Measurements from ENCODE around the gene NABP1. TPM values are rescaled to one million over a fixed set of nuclear protein-coding genes. Genes with fewer than 3 reads are reported as not detected.
"Not testable (repeated sequence)": the region's sequence is repeated elsewhere in the genome, so short reads cannot be mapped to it uniquely, and the experiment has no call there.

The NABP1 gene
- total RNA-seq, 6 experiments from 2014 or later = 5.2 to 28.2 (median 20.7) TPM

DNA sequence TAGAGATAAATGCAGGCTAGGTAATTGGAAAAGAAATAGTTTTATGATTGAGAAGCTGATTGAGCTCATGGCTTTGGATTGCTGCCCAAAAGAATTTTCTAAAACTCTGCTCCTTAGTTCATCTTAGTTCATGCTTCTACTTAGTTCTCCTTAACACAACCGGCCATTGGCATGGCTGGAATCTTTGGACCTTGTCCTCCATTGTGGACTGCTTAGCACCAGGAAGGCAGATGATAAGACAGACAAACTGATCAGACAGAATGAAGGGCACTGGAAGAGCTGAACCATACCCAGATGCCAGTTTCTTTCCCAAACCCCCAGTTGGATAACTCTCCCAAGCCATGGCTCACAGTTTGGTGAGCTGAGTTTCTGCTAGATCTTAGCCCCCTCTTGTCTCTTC, 36.3 kb upstream of the NABP1 start:
- H3K4me3 ChIP-seq = no peak overlapping the region
- ATAC-seq (no peak), DNase-seq (no peak)
- peaks cover 0 to 41% (median 0%) of the 10 kb centered on the region in 4 donors for H3K4me1 ChIP-seq
- no peaks in the 10 kb centered on the region for H3K27me3 ChIP-seq
- TF ChIP-seq, protein P1, sequence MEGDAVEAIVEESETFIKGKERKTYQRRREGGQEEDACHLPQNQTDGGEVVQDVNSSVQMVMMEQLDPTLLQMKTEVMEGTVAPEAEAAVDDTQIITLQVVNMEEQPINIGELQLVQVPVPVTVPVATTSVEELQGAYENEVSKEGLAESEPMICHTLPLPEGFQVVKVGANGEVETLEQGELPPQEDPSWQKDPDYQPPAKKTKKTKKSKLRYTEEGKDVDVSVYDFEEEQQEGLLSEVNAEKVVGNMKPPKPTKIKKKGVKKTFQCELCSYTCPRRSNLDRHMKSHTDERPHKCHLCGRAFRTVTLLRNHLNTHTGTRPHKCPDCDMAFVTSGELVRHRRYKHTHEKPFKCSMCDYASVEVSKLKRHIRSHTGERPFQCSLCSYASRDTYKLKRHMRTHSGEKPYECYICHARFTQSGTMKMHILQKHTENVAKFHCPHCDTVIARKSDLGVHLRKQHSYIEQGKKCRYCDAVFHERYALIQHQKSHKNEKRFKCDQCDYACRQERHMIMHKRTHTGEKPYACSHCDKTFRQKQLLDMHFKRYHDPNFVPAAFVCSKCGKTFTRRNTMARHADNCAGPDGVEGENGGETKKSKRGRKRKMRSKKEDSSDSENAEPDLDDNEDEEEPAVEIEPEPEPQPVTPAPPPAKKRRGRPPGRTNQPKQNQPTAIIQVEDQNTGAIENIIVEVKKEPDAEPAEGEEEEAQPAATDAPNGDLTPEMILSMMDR (IDR thresholded peaks at IDR 0.05) = no peak
- no peak for TF ChIP-seq POLR2A (IDR thresholded peaks at IDR 0.05)
- H3K27ac ChIP-seq = no peak overlapping the region
- 50% methylated on average over 1 of the region's 1 CpG for WGBS (ENCODE audit: insufficient coverage, low coverage, low lambda C conversion rate, missing lambda C conversion rate)
- no peaks in the 10 kb centered on the region for H3K9me3 ChIP-seq
- H3K36me3 ChIP-seq = no peaks in the 10 kb centered on the region
- intact Hi-C loops (cut with DNase I) = no loop called here

DNA sequence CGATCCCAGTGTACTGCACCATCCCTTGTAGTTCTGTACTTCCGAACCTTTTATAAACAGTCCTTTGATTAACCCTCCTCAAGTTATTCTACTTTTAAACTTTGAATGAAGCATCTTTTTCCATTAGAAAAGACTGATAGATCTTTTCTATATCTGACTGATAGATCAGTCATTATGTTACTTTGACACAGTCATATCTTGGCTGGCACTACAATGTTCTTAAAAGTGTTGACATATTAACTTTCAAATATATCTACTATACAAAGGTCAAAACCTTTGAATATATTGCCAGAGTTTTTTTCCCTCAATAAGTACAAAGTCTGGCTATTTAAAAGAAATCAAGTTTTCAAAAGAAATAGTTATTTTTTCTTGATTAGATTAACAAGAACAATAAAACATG, 35.4 kb upstream of the NABP1 start:
- H3K36me3 ChIP-seq = no peaks in the 10 kb centered on the region
- H3K4me1 ChIP-seq = peaks cover 0 to 35% (median 0%) of the 10 kb centered on the region in 4 donors
- no peak overlapping the region for H3K4me3 ChIP-seq
- DNase-seq (no peak), ATAC-seq (peak; percentile 16 to 63 (median 26))
- no peaks in the 10 kb centered on the region for H3K27me3 ChIP-seq
- H3K27ac ChIP-seq = no peak overlapping the region
- no peak for TF ChIP-seq POLR2A (IDR thresholded peaks at IDR 0.05)
- TF ChIP-seq, protein P1 (IDR thresholded peaks at IDR 0.05) = no peak
- intact Hi-C loops (cut with DNase I) = no loop called here
- no peaks in the 10 kb centered on the region for H3K9me3 ChIP-seq
- 58% methylated on average over 2 of the region's 2 CpGs for WGBS (ENCODE audit: insufficient coverage, low coverage, low lambda C conversion rate, missing lambda C conversion rate)

DNA sequence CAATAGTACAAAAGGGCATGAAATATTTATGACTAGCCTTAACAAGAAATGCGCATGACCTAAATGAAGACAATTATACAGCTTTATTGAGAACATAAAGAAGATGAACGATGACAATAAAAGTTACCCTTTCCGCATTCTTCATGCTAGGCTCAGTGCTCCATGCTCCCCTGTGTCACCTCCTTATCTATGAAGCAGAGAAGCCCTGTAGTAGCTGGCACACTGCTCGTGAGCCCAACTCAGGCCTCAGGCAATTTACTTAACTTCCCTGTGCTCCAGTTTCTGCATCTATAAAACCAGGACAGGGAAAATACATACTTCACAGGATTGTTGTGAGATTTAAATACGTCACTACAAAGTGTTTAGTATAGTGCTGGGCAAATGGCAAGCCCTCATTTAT, 34.5 kb upstream of the NABP1 start:
- H3K4me3 ChIP-seq = no peak overlapping the region
- H3K36me3 ChIP-seq = no peaks in the 10 kb centered on the region
- no peaks in the 10 kb centered on the region for H3K9me3 ChIP-seq
- peaks cover 0 to 26% (median 0%) of the 10 kb centered on the region in 4 donors for H3K4me1 ChIP-seq
- no peak for TF ChIP-seq POLR2A (IDR thresholded peaks at IDR 0.05)
- TF ChIP-seq, protein P1 (IDR thresholded peaks at IDR 0.05) = no peak
- H3K27me3 ChIP-seq = no peaks in the 10 kb centered on the region
- intact Hi-C loops (cut with DNase I) = no loop called here
- WGBS (ENCODE audit: insufficient coverage, low coverage, low lambda C conversion rate, missing lambda C conversion rate) = 88% methylated on average over 4 of the region's 5 CpGs
- DNase-seq (no peak), ATAC-seq (no peak)
- H3K27ac ChIP-seq = no peak overlapping the region

DNA sequence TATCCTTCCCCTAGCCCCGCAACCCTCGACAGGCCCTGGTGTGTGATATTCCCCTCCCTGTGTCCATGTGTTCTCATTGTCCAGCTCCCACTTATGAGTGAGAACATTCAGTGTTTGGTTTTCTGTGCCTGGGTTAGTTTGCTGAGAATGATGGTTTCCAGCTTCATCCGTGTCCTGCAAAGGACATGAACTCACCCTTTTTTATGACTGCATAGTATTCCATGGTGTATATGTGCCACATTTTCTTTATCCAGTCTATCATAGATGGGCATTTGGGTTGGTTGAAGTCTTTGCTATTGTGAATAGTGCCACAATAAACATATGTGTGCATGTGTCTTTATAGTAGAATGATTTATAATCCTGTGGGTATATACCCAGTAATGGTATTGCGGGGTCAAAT, 33.3 kb upstream of the NABP1 start:
- H3K27ac ChIP-seq; DNase-seq; H3K9me3 ChIP-seq; H3K27me3 ChIP-seq; H3K36me3 ChIP-seq; intact Hi-C loops (cut with DNase I); H3K4me3 ChIP-seq; ATAC-seq: not testable (repeated sequence)
- 83% methylated on average over 4 of the region's 4 CpGs for WGBS (ENCODE audit: insufficient coverage, low coverage, low lambda C conversion rate, missing lambda C conversion rate)
- H3K4me1 ChIP-seq = peaks cover 0 to 23% (median 0%) of the 10 kb centered on the region in 4 donors

DNA sequence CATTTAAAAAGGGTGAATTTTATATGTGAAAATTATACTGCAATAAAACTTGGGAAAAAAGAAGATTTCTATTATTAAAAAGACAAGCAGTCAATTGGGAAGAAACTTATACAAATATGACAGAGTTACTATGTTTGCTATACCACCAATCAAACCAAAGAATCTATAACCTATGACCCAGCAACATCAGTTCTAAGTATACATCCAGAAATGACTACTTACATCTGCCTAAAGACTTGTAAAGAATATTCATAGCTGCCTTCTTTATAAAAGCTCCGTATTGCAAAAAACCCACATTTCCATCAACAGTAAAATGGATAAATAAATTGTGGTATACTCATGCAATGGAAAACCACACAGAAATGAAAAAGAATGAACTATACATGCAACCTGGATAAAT, 32.9 kb upstream of the NABP1 start:
- intact Hi-C loops (cut with DNase I) = no loop called here
- Histone ChIP-seq H3K4me1 (peaks cover 0 to 23% (median 0%) of the 10 kb centered on the region in 4 donors), H3K27ac (no peak overlapping the region), H3K27me3 (no peaks in the 10 kb centered on the region), H3K9me3 (no peaks in the 10 kb centered on the region), H3K36me3 (no peaks in the 10 kb centered on the region), H3K4me3 (no peak overlapping the region)
- ATAC-seq = no peak
- 82% methylated on average over 1 of the region's 1 CpG for WGBS (ENCODE audit: insufficient coverage, low coverage, low lambda C conversion rate, missing lambda C conversion rate)
- TF ChIP-seq, protein P1 (IDR thresholded peaks at IDR 0.05) = no peak
- TF ChIP-seq POLR2A (IDR thresholded peaks at IDR 0.05) = no peak
- no peak for DNase-seq

Data from right lobe of liver (tissue), 6 donors.